ENCODE measurements around the gene PAQR5.

PAQR5 gene

GRCh38 chr15:69275074-69275670, 23.5 kb upstream of the PAQR5 start:
- no peak overlapping the region for H3K4me3 ChIP-seq (ENCODE audit: low read depth, low read length, poor library complexity, severe bottlenecking)
- no peaks in the 10 kb centered on the region for H3K27me3 ChIP-seq (ENCODE audit: insufficient read depth, low read length)
- no peak overlapping the region for H3K4me2 ChIP-seq (ENCODE audit: low read length)
- no peaks in the 10 kb centered on the region for H3K9me3 ChIP-seq (ENCODE audit: low read length)
- no peaks in the 10 kb centered on the region for H3K4me1 ChIP-seq (ENCODE audit: insufficient read depth, low read length, severe bottlenecking)
- H3K79me2 ChIP-seq (ENCODE audit: insufficient read depth, low read length), result no peaks in the 10 kb centered on the region
- H4K20me1 ChIP-seq (ENCODE audit: insufficient read depth, low read length), result no peaks in the 10 kb centered on the region
- TF ChIP-seq CTCF (IDR thresholded peaks at IDR 0.05; ENCODE audit: low read length), result no peak
- no peaks in the 10 kb centered on the region for H3K9me2 ChIP-seq (ENCODE audit: low read depth, low read length)
- no peaks in the 10 kb centered on the region for H3K36me3 ChIP-seq (ENCODE audit: insufficient read depth, low read length)
- H3F3A ChIP-seq (ENCODE audit: insufficient read depth, low read length), result no peaks in the 10 kb centered on the region
- H2AFZ ChIP-seq (ENCODE audit: low read length), result no peak overlapping the region
- no peak overlapping the region for H3K27ac ChIP-seq (ENCODE audit: low read depth, low read length, poor library complexity, severe bottlenecking)
- H3K9ac ChIP-seq (ENCODE audit: low read length), result no peak overlapping the region

GRCh38 chr15:69275933-69276560, 22.7 kb upstream of the PAQR5 start:
- Histone ChIP-seq H2AFZ (ENCODE audit: low read length) (no peak overlapping the region), H3K36me3 (ENCODE audit: insufficient read depth, low read length) (no peaks in the 10 kb centered on the region), H3K27me3 (ENCODE audit: insufficient read depth, low read length) (no peaks in the 10 kb centered on the region), H3K79me2 (ENCODE audit: insufficient read depth, low read length) (no peaks in the 10 kb centered on the region), H3K4me3 (ENCODE audit: low read depth, low read length, poor library complexity, severe bottlenecking) (no peak overlapping the region), H3K9me2 (ENCODE audit: low read depth, low read length) (no peaks in the 10 kb centered on the region), H3K4me1 (ENCODE audit: insufficient read depth, low read length, severe bottlenecking) (no peaks in the 10 kb centered on the region), H4K20me1 (ENCODE audit: insufficient read depth, low read length) (no peaks in the 10 kb centered on the region), H3F3A (ENCODE audit: insufficient read depth, low read length) (no peaks in the 10 kb centered on the region), H3K27ac (ENCODE audit: low read depth, low read length, poor library complexity, severe bottlenecking) (no peak overlapping the region), H3K9me3 (ENCODE audit: low read length) (no peaks in the 10 kb centered on the region), H3K4me2 (ENCODE audit: low read length) (no peak overlapping the region), H3K9ac (ENCODE audit: low read length) (no peak overlapping the region)
- TF ChIP-seq EZH2 (IDR thresholded peaks at IDR 0.05; ENCODE audit: borderline replicate concordance, low read length), result no peak
- no peak for TF ChIP-seq CTCF (IDR thresholded peaks at IDR 0.05; ENCODE audit: low read length)

GRCh38 chr15:69277316-69277715, 21.4 kb upstream of the PAQR5 start:
- Histone ChIP-seq H3K9me3 (ENCODE audit: low read length) (no peaks in the 10 kb centered on the region), H3K27ac (ENCODE audit: low read depth, low read length, poor library complexity, severe bottlenecking) (no peak overlapping the region), H3K9me2 (ENCODE audit: low read depth, low read length) (no peaks in the 10 kb centered on the region), H3K27me3 (ENCODE audit: insufficient read depth, low read length) (no peaks in the 10 kb centered on the region), H3K9ac (ENCODE audit: low read length) (no peak overlapping the region), H3K4me1 (ENCODE audit: insufficient read depth, low read length, severe bottlenecking) (no peaks in the 10 kb centered on the region), H3K36me3 (ENCODE audit: insufficient read depth, low read length) (no peaks in the 10 kb centered on the region), H4K20me1 (ENCODE audit: insufficient read depth, low read length) (no peaks in the 10 kb centered on the region), H3K4me2 (ENCODE audit: low read length) (no peak overlapping the region), H3F3A (ENCODE audit: insufficient read depth, low read length) (no peaks in the 10 kb centered on the region), H3K4me3 (ENCODE audit: low read depth, low read length, poor library complexity, severe bottlenecking) (no peak overlapping the region), H3K79me2 (ENCODE audit: insufficient read depth, low read length) (no peaks in the 10 kb centered on the region), H2AFZ (ENCODE audit: low read length) (no peak overlapping the region)
- no peak for TF ChIP-seq EZH2 (IDR thresholded peaks at IDR 0.05; ENCODE audit: borderline replicate concordance, low read length)
- no peak for TF ChIP-seq CTCF (IDR thresholded peaks at IDR 0.05; ENCODE audit: low read length)

Data from OCI-LY1 (cell line).